ENCODE results near the gene TBL1Y.
"Not testable (repeated sequence)": the region's sequence is repeated elsewhere in the genome, so short reads cannot be mapped to it uniquely, and the experiment has no call there.

The TBL1Y gene

GRCh38 chrY:6977783-6978182, 67.3 kb downstream of the TBL1Y start:
- DNase-seq, result no peak

- DNase-seq, result no peak
Observed at GRCh38 chrY:6983221-6983620, 72.7 kb downstream of the TBL1Y start.

- no peak for DNase-seq
Observed at GRCh38 chrY:6987811-6988210, 77.3 kb downstream of the TBL1Y start.

GRCh38 chrY:6989886-6990620, 79.6 kb downstream of the TBL1Y start:
- DNase-seq, result no peak

GRCh38 chrY:6992041-6992440, 81.5 kb downstream of the TBL1Y start:
- no peak for DNase-seq

GRCh38 chrY:6995987-6996386, 85.5 kb downstream of the TBL1Y start:
- DNase-seq, result no peak

GRCh38 chrY:6997503-6998066, 87.1 kb downstream of the TBL1Y start:
- DNase-seq, result no peak

- DNase-seq, result no peak
Observed at GRCh38 chrY:6999905-7000304, 89.4 kb downstream of the TBL1Y start.

- no peak for DNase-seq
Observed at GRCh38 chrY:7002581-7002980, 92.1 kb downstream of the TBL1Y start.

- DNase-seq, result no peak
Observed at GRCh38 chrY:7007911-7008310, 97.4 kb downstream of the TBL1Y start.

GRCh38 chrY:7008578-7009355, 98.3 kb downstream of the TBL1Y start:
- DNase-seq, result no peak

- DNase-seq, result no peak
Observed at GRCh38 chrY:7013051-7013450, 102.6 kb downstream of the TBL1Y start.

- no peak for DNase-seq
Observed at GRCh38 chrY:7016521-7016920, 106.0 kb downstream of the TBL1Y start.

- no peak for DNase-seq
Observed at GRCh38 chrY:7017244-7018080, 107.0 kb downstream of the TBL1Y start.

GRCh38 chrY:7039037-7039436, 128.5 kb downstream of the TBL1Y start:
- no peak for DNase-seq

- DNase-seq, result no peak
Observed at GRCh38 chrY:7040662-7041061, 130.2 kb downstream of the TBL1Y start.

- DNase-seq, result no peak
Observed at GRCh38 chrY:7041983-7042382, 131.5 kb downstream of the TBL1Y start.

- DNase-seq, result not testable (repeated sequence)
Observed at GRCh38 chrY:7052461-7052860, 142.0 kb downstream of the TBL1Y start.

GRCh38 chrY:7056886-7057285, 146.4 kb downstream of the TBL1Y start:
- DNase-seq, result no peak

- DNase-seq, result no peak
Observed at GRCh38 chrY:7078725-7079124, 168.2 kb downstream of the TBL1Y start.

GRCh38 chrY:7080548-7080947, 170.1 kb downstream of the TBL1Y start:
- DNase-seq, result not testable (repeated sequence)

- DNase-seq, result no peak
Observed at GRCh38 chrY:7085606-7086005, 175.1 kb downstream of the TBL1Y start.

GRCh38 chrY:7092836-7093235, 182.3 kb downstream of the TBL1Y start:
- DNase-seq, result no peak

Measured in activated gamma-delta T cell treated with Interleukin-2 at 50 U/mL for 16 hours (primary cell).